Upper lobe of right lung (tissue), 1 donor: ENCODE data around the gene LAMC3. TPM values are rescaled to one million over a fixed set of nuclear protein-coding genes. Genes with fewer than 3 reads are reported as not detected.
A peak's percentile ranks its signal among the peaks of the same experiment; 100 is the strongest.
"Not testable (repeated sequence)": the region's sequence is repeated elsewhere in the genome, so short reads cannot be mapped to it uniquely, and the experiment has no call there.

Experiments used
- ATAC-seq: fragments of 200-7000 bp; cut with Tn5 transposase; one replicate; pipeline ENCODE4 v1.9.1; 2020; ENCODE audit warnings: mild to moderate bottlenecking, moderate library complexity
- DNase-seq: peaks from one replicate; pipeline ENCODE4 v3.0.0-alpha.2; 2020
- H3K27ac ChIP-seq: fragments of 200-600 bp; one replicate; pipeline ENCODE4 v1.8.0; 2022
- H3K27me3 ChIP-seq: fragments of 200-600 bp; one replicate; pipeline ENCODE4 v1.8.0; 2022; ENCODE audit warnings: mild to moderate bottlenecking
- H3K36me3 ChIP-seq: fragments of 200-600 bp; one replicate; pipeline ENCODE4 v1.8.0; 2022
- H3K4me1 ChIP-seq: fragments of 200-600 bp; one replicate; pipeline ENCODE4 v1.8.0; 2022
- H3K4me3 ChIP-seq: fragments of 200-600 bp; one replicate; pipeline ENCODE4 v1.8.0; 2022; ENCODE audit warnings: mild to moderate bottlenecking
- H3K9me3 ChIP-seq: fragments of 200-600 bp; one replicate; pipeline ENCODE4 v1.8.0; 2022
- intact Hi-C: fragments of 100-400 bp; cut with DNase I; formaldehyde crosslinking; loops from one replicate; pipeline ENCODE4 v1.11.0; 2022
- total RNA-seq: library from RNA; stranded (reverse); fragmentation: NEBNext Ultra II Directional; extraction: Animal tissue kit (Norgen Biotek cat#: 25700); gene quantifications from one replicate; pipeline ENCODE4 v1.2.1, GENCODE V29; 2021
- TF ChIP-seq, protein P1 (sequence below): fragments of 200-600 bp; IDR thresholded peaks from one replicate; pipeline ENCODE4 v1.8.0; 2022; ENCODE audit warnings: antibody characterized with exemption
- donor health status: DM: no; HTN: yes; CAD: no; lungs with severe emphysema.

LAMC3 gene
- total RNA-seq, 1 donor from 2014 or later, result 28.5 TPM

DNA sequence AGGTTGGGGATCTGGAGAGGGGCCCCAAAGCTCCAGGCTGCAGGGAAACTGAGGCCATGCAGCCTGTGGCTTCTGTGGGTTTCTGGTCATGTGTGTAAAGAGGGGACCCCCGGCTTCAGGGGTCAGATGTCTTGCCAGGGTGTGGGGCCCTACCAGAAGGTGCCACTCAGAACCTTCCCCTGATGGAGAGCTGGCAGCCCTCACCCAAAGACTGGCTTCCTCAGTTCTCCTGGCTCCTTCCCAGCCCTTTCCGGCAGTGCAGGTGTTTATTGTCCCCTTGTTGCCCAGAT lies 11.6 kb upstream of the LAMC3 start:
- Histone ChIP-seq H3K4me1 (no peaks in the 10 kb centered on the region), H3K4me3 (no peak overlapping the region), H3K36me3 (no peaks in the 10 kb centered on the region), H3K27me3 (peaks cover 41% of the 10 kb centered on the region), H3K9me3 (no peaks in the 10 kb centered on the region), H3K27ac (no peak overlapping the region)
- DNase-seq (no peak), ATAC-seq (no peak)
- intact Hi-C loops, result no loop called here
- TF ChIP-seq, protein P1, sequence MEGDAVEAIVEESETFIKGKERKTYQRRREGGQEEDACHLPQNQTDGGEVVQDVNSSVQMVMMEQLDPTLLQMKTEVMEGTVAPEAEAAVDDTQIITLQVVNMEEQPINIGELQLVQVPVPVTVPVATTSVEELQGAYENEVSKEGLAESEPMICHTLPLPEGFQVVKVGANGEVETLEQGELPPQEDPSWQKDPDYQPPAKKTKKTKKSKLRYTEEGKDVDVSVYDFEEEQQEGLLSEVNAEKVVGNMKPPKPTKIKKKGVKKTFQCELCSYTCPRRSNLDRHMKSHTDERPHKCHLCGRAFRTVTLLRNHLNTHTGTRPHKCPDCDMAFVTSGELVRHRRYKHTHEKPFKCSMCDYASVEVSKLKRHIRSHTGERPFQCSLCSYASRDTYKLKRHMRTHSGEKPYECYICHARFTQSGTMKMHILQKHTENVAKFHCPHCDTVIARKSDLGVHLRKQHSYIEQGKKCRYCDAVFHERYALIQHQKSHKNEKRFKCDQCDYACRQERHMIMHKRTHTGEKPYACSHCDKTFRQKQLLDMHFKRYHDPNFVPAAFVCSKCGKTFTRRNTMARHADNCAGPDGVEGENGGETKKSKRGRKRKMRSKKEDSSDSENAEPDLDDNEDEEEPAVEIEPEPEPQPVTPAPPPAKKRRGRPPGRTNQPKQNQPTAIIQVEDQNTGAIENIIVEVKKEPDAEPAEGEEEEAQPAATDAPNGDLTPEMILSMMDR, result no peak

DNA sequence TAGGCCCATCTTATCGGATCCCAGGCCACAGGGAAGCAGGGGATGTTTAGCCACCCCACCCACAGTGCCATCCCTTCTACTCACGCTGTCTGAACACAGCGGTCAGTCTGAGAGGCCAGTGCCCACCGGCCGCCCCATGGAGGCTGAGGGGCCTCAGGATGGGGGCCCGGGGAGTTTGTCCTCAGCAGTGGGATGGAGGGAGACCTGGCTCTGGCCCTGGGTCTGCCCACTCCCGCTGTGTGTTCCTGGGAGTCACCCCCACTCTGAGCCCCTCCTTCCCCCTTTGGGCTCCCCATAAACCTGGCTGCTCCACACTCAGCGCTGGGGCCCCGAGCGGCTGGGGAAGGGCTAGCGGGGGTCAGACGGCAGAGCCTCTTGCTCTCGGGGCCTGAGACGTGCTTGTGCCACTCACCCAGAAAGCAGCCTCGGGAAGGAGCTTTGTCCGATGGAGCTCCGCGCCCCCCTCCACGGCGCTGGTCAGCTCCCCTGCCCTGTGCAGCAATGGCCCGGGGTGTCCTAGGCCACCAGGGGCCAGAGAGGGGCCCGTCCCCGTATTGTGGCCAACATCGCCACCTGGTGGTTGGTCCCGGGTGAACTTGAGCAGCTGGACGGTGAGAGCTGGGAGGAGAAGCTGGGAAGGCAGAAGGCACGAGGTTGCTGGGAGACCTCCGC lies 10.9 kb upstream of the LAMC3 start:
- ATAC-seq, result peak; percentile 69
- DNase-seq, result peak; percentile 76
- Histone ChIP-seq H3K4me3 (no peak overlapping the region), H3K27ac (no peak overlapping the region), H3K4me1 (no peaks in the 10 kb centered on the region), H3K36me3 (no peaks in the 10 kb centered on the region), H3K27me3 (peaks cover 41% of the 10 kb centered on the region), H3K9me3 (no peaks in the 10 kb centered on the region)
- TF ChIP-seq, protein P1, result peak; percentile 53
- intact Hi-C loops, result no loop called here

DNA sequence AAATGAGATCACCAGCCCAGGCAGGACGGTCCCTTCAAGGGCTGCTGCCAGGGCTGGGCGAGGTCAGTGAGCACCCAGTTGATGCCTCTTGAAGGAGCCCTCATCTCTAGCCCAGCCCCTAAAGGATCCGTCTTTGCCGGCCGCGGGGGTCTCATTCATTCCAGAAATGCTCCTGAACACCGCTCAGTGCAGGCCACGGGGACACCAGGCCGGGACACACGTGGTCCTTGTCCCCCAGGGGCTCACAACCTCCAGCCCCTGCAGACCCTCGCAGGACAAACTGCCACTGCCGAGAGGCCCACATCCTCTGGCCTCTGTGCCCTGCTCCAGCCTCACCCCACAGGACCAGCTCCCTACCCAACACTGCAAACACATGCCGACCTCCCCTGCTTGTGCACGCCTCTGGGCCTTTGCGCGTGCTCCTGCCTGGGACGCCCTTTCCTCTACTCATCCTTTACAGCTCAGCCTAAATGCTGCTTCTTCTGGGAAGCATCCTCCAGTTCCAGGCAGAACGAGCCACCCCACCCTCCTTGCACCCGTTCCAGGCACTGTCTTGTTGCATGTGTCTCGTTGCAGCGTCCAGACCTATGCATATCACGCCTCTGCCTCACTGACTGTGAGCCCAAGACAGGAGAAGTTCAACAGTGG lies 10.3 kb upstream of the LAMC3 start:
- no peak overlapping the region for H3K4me3 ChIP-seq
- intact Hi-C loops, result no loop called here
- ATAC-seq (no peak), DNase-seq (no peak)
- H3K4me1 ChIP-seq, result no peaks in the 10 kb centered on the region
- H3K9me3 ChIP-seq, result no peaks in the 10 kb centered on the region
- no peak overlapping the region for H3K27ac ChIP-seq
- H3K36me3 ChIP-seq, result no peaks in the 10 kb centered on the region
- peaks cover 46% of the 10 kb centered on the region for H3K27me3 ChIP-seq
- TF ChIP-seq, protein P1, result no peak

DNA sequence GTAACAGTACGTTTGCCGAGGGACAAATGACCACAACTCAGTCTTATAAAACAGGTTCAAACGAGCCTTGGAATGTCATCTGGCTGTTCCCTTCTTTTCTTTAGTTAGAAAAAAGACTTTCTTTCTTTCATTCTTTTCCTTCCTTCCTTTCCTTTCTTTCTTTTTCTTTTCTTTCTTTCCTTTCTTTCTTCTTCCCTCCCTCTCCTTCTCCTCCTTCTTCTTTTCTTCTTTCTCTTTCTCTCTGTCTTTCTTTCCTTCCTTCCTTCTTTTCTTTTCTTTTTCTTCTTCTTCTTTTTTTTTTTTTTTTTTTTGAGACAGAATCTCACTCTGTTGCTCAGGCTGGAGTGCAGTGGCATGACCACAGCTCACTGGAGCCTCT lies 9.7 kb upstream of the LAMC3 start:
- ATAC-seq (no peak), DNase-seq (no peak)
- intact Hi-C loops, result no loop called here
- Histone ChIP-seq H3K4me3 (no peak overlapping the region), H3K27ac (no peak overlapping the region), H3K9me3 (no peaks in the 10 kb centered on the region), H3K27me3 (peaks cover 46% of the 10 kb centered on the region), H3K36me3 (no peaks in the 10 kb centered on the region), H3K4me1 (no peaks in the 10 kb centered on the region)
- TF ChIP-seq, protein P1, result no peak

DNA sequence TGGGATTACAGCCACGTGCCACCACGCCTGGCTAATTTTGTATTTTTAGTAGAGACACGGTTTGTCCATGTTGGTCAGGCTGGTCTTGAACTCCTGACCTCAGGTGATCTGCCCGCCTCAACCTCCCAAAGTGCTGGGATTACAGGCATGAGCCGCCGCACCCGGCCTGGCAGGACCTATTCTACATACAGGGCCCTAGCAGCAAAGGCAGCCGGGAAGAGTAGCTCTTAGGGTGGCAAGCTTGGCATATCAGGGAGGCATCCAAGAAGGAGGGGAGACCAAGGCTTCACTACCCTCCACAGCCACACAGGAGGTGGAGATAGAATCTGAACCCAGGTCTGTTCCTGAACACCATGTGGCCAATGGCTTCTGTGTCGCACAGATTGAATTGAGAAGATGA lies 8.4 kb upstream of the LAMC3 start:
- ATAC-seq, H3K4me1 ChIP-seq, H3K36me3 ChIP-seq, H3K27ac ChIP-seq, H3K4me3 ChIP-seq, H3K9me3 ChIP-seq, DNase-seq, intact Hi-C loops: not testable (repeated sequence)
- peaks cover 46% of the 10 kb centered on the region for H3K27me3 ChIP-seq

DNA sequence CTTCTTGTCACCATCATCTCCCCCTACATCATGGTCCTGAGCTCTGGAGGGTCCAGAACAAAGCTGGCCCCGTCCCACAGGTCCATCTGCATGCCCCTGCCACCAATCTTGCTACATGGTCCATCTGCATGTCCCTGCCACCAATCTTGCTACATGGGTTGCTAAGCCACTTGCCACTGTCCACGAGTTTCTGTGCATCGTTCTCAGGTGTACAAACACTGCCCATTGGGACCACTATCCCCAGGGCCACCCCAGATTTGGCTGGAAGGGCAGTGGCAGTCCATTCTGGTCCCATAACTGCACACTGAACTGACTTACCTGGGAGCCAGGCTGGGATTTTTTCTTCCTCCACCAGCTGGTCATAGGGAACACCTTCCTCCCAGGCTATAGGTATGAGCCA lies 8.0 kb upstream of the LAMC3 start:
- H3K4me1 ChIP-seq, result no peaks in the 10 kb centered on the region
- no peak overlapping the region for H3K4me3 ChIP-seq
- DNase-seq (no peak), ATAC-seq (no peak)
- intact Hi-C loops, result no loop called here
- no peaks in the 10 kb centered on the region for H3K36me3 ChIP-seq
- no peak overlapping the region for H3K27ac ChIP-seq
- TF ChIP-seq, protein P1, result no peak
- H3K27me3 ChIP-seq, result peaks cover 46% of the 10 kb centered on the region
- no peaks in the 10 kb centered on the region for H3K9me3 ChIP-seq
